Hepatocyte (in vitro differentiated cells): ENCODE measurements around the gene ETS2. TPM values are rescaled to one million over a fixed set of nuclear protein-coding genes. Genes with fewer than 3 reads are reported as not detected.

ENCODE experiments used
- DNase-seq: peaks from one replicate; pipeline ENCODE4 v3.0.0-alpha.2; 2016; ENCODE audit warnings: low spot score
- H2AFZ ChIP-seq: fragments of 200-600 bp; sonication (generic); 2 replicates; pipeline ENCODE4 v1.6.0; 2016; ENCODE audit warnings: antibody characterized with exemption, mild to moderate bottlenecking
- H3K27ac ChIP-seq: fragments of 200-600 bp; sonication (generic); 2 replicates; pipeline ENCODE4 v1.5.1; 2016; ENCODE audit warnings: mild to moderate bottlenecking
- H3K27me3 ChIP-seq: fragments of 200-600 bp; sonication (generic); 2 replicates; pipeline ENCODE4 v1.6.1; 2016
- H3K36me3 ChIP-seq: fragments of 200-600 bp; sonication (generic); replicated peaks from 2 replicates; pipeline ENCODE4 v1.5.1; 2016; ENCODE audit warnings: low read depth; ENCODE audit not compliant: insufficient read depth
- H3K4me1 ChIP-seq: fragments of 200-600 bp; sonication (generic); 2 replicates; pipeline ENCODE4 v1.5.1; 2016; ENCODE audit warnings: mild to moderate bottlenecking, moderate library complexity; ENCODE audit not compliant: insufficient read depth
- H3K4me2 ChIP-seq: fragments of 200-600 bp; sonication (generic); 2 replicates; pipeline ENCODE4 v1.6.0; 2016
- H3K4me3 ChIP-seq: fragments of 200-600 bp; sonication (generic); 2 replicates; pipeline ENCODE4 v1.5.1; 2016; ENCODE audit warnings: mild to moderate bottlenecking
- H3K79me2 ChIP-seq: fragments of 200-600 bp; sonication (generic); 2 replicates; pipeline ENCODE4 v1.6.0; 2017; ENCODE audit warnings: mild to moderate bottlenecking
- H3K9me2 ChIP-seq: fragments of 200-600 bp; sonication (generic); replicated peaks from 2 replicates; pipeline ENCODE4 v1.6.0; 2017; ENCODE audit warnings: mild to moderate bottlenecking; ENCODE audit not compliant: insufficient read depth
- H3K9me3 ChIP-seq: fragments of 200-600 bp; sonication (generic); 2 replicates; pipeline ENCODE4 v1.5.1; 2016; ENCODE audit warnings: low read depth, mild to moderate bottlenecking
- H4K20me1 ChIP-seq: fragments of 200-600 bp; sonication (generic); 2 replicates; pipeline ENCODE4 v1.6.0; 2016; ENCODE audit warnings: mild to moderate bottlenecking; ENCODE audit not compliant: insufficient read depth, poor library complexity, severe bottlenecking
- CTCF ChIP-seq: fragments of 200-600 bp; sonication (generic); IDR thresholded peaks from 2 replicates; pipeline ENCODE4 v1.5.1; 2016; ENCODE audit warnings: antibody characterized with exemption, mild to moderate bottlenecking; ENCODE audit not compliant: poor library complexity
- EZH2 ChIP-seq: fragments of 200-600 bp; sonication (generic); IDR thresholded peaks from 2 replicates; pipeline ENCODE4 v1.6.1; 2016; ENCODE audit warnings: antibody characterized with exemption, mild to moderate bottlenecking, borderline replicate concordance
- EZH2phosphoT487 ChIP-seq: fragments of 200-600 bp; sonication (generic); IDR thresholded peaks from one replicate; pipeline ENCODE4 v1.6.1; 2018; ENCODE audit warnings: antibody characterized with exemption, mild to moderate bottlenecking, low read depth, moderate library complexity; ENCODE audit not compliant: unreplicated experiment, severe bottlenecking
- WGBS: methylation state at CpG from one replicate; pipeline ENCODE4 v1.1.6; 2016; ENCODE audit warnings: low lambda C conversion rate; ENCODE audit errors: missing lambda C conversion rate; 5-methylcytosine and 5-hydroxymethylcytosine counted together
- polyA plus RNA-seq: library from polyadenylated mRNA; unstranded; fragments of >200 nt; fragmentation: Nextera tagmentation; extraction: Ambion mirVana; gene quantifications from 2 replicates; pipeline ENCODE4 v1.2.1, GENCODE V29; 2016
- total RNA-seq: library from RNA; depleted of rRNA; stranded (reverse); fragments of >200 nt; gene quantifications from 2 replicates; pipeline ENCODE4 v1.2.3, GENCODE V29; 2014

ETS2 gene
- total and polyA plus RNA-seq, 2 experiments from 2014 or later: 95.1 to 106 TPM

GRCh38 chr21:38770660-38771059 lies 35.1 kb upstream of the ETS2 start:
- Histone ChIP-seq H3K27me3 (no peaks in the 10 kb centered on the region), H3K4me1 (peaks cover 36% of the 10 kb centered on the region), H3K9me2 (no peaks in the 10 kb centered on the region), H2AFZ (no peak overlapping the region), H3K4me3 (no peak overlapping the region), H3K79me2 (no peaks in the 10 kb centered on the region), H4K20me1 (no peaks in the 10 kb centered on the region), H3K9me3 (no peaks in the 10 kb centered on the region), H3K4me2 (no peak overlapping the region), H3K36me3 (no peaks in the 10 kb centered on the region), H3K27ac (peak overlapping the region; percentile 82)
- DNase-seq: peak; percentile 41
- WGBS: 80% methylated on average over 4 of the region's 4 CpGs
- no peak for TF ChIP-seq CTCF
- no peak for TF ChIP-seq EZH2phosphoT487
- no peak for TF ChIP-seq EZH2

- H3K36me3 ChIP-seq: no peaks in the 10 kb centered on the region
- H3K4me2 ChIP-seq: no peak overlapping the region
- no peaks in the 10 kb centered on the region for H3K9me3 ChIP-seq
- H3K79me2 ChIP-seq: no peaks in the 10 kb centered on the region
- peak; percentile 55 for DNase-seq
- peak overlapping the region; percentile 82 for H3K27ac ChIP-seq
- no peak overlapping the region for H2AFZ ChIP-seq
- no peaks in the 10 kb centered on the region for H3K9me2 ChIP-seq
- H3K4me1 ChIP-seq: peaks cover 36% of the 10 kb centered on the region
- no peak overlapping the region for H3K4me3 ChIP-seq
- TF ChIP-seq CTCF (no peak), EZH2phosphoT487 (no peak), EZH2 (no peak)
- no peaks in the 10 kb centered on the region for H4K20me1 ChIP-seq
- H3K27me3 ChIP-seq: no peaks in the 10 kb centered on the region
These were observed 34.2 kb upstream of the ETS2 start for GRCh38 chr21:38771536-38771935.

GRCh38 chr21:38772646-38773045 lies 33.1 kb upstream of the ETS2 start:
- no peaks in the 10 kb centered on the region for H3K9me3 ChIP-seq
- H3K4me2 ChIP-seq: no peak overlapping the region
- no peaks in the 10 kb centered on the region for H3K27me3 ChIP-seq
- H4K20me1 ChIP-seq: no peaks in the 10 kb centered on the region
- H3K4me1 ChIP-seq: peaks cover 36% of the 10 kb centered on the region
- no peak overlapping the region for H3K4me3 ChIP-seq
- TF ChIP-seq CTCF (no peak), EZH2phosphoT487 (no peak), EZH2 (no peak)
- DNase-seq: no peak
- H2AFZ ChIP-seq: no peak overlapping the region
- H3K79me2 ChIP-seq: no peaks in the 10 kb centered on the region
- no peaks in the 10 kb centered on the region for H3K36me3 ChIP-seq
- H3K27ac ChIP-seq: peak overlapping the region; percentile 80
- no peaks in the 10 kb centered on the region for H3K9me2 ChIP-seq
